Uterus (tissue), 4 donors: ENCODE results near the gene IGFN1. TPM values are rescaled to one million over a fixed set of nuclear protein-coding genes. Genes with fewer than 3 reads are reported as not detected.

Source experiments
- DNase-seq, 2 donors: peaks; one replicate each; pipeline ENCODE4 v3.0.0-alpha.2; 2019 to 2020
- H3K27ac ChIP-seq, 2 donors: fragments of 200-600 bp; sonication (generic); 1 replicate in 1 of 2; 2 replicates in 1 of 2; pipeline ENCODE4 v1.5.1; 2016 to 2018
- H3K27me3 ChIP-seq, 2 donors: fragments of 200-600 bp; sonication (generic); one replicate each; pipeline ENCODE4 v1.5.1; 2018 to 2019; ENCODE audit warnings: control low read depth in 1 of 2
- H3K36me3 ChIP-seq, 2 donors: fragments of 200-600 bp; sonication (generic); one replicate each; pipeline ENCODE4 v1.5.1; 2019; ENCODE audit warnings: control low read depth in 1 of 2
- H3K4me1 ChIP-seq, 2 donors: fragments of 200-600 bp; sonication (generic); one replicate each; pipeline ENCODE4 v1.5.1; 2018 to 2019; ENCODE audit warnings: control low read depth in 1 of 2
- H3K4me3 ChIP-seq, 2 donors: fragments of 200-600 bp; sonication (generic); 1 replicate in 1 of 2; 2 replicates in 1 of 2; pipeline ENCODE4 v1.5.1; 2018 to 2019; ENCODE audit warnings: mild to moderate bottlenecking in 1 of 2
- H3K9me3 ChIP-seq, 2 donors: fragments of 200-600 bp; sonication (generic); one replicate each; pipeline ENCODE4 v1.5.1; 2019; ENCODE audit warnings: control low read depth in 1 of 2
- CTCF ChIP-seq, 4 experiments: fragments of 200-600 bp in 2 of 4; fragments of 450-650 bp in 2 of 4; sonication (generic) in 2 of 4; IDR thresholded peaks; one replicate each; pipeline ENCODE4 v1.5.1; 2016 to 2019; ENCODE audit warnings: antibody characterized with exemption in 4 of 4, mild to moderate bottlenecking in 2 of 4, moderate library complexity in 1 of 4
- POLR2A ChIP-seq, 2 donors: fragments of 450-650 bp; IDR thresholded peaks; one replicate each; pipeline ENCODE4 v1.6.1; 2016; ENCODE audit warnings: antibody characterized with exemption in 2 of 2, mild to moderate bottlenecking in 1 of 2, moderate library complexity in 1 of 2
- intact Hi-C: fragments of 100-400 bp; cut with DNase I; formaldehyde crosslinking; loops from one replicate; pipeline ENCODE4 v1.15.1; 2023; ENCODE audit warnings: low total_unique reads
- total RNA-seq, 4 donors: library from RNA; depleted of rRNA in 3 of 4; stranded (reverse); fragments of >200 nt in 3 of 4; gene quantifications; one replicate each; pipeline versions ENCODE4 v1.1.0 to v1.2.4, GENCODE V29; 2014 to 2023
- donor health status: DM: yes; HTN: yes; CAD: no.

IGFN1 gene
- total RNA-seq, 4 donors from 2014 or later, result 0.51 to 5.4 (median 2.1) TPM; not detected in 1

- no peak overlapping the region for H3K4me3 ChIP-seq
- DNase-seq, result peak in 1 of 2 donors; percentile 47
- no peaks in the 10 kb centered on the region for H3K36me3 ChIP-seq
- intact Hi-C loops, result no loop called here
- H3K9me3 ChIP-seq, result no peaks in the 10 kb centered on the region
- H3K27me3 ChIP-seq, result no peaks in the 10 kb centered on the region
- peak overlapping the region; percentile 61 to 73 for H3K27ac ChIP-seq
- H3K4me1 ChIP-seq, result peaks cover 0 to 5% of the 10 kb centered on the region in 2 donors
- TF ChIP-seq POLR2A (IDR thresholded peaks at IDR 0.05), result no peak
- no peak for TF ChIP-seq CTCF (IDR thresholded peaks at IDR 0.05)
Observed at GRCh38 chr1:201191653-201192260, 1.1 kb downstream of the IGFN1 start.

DNA sequence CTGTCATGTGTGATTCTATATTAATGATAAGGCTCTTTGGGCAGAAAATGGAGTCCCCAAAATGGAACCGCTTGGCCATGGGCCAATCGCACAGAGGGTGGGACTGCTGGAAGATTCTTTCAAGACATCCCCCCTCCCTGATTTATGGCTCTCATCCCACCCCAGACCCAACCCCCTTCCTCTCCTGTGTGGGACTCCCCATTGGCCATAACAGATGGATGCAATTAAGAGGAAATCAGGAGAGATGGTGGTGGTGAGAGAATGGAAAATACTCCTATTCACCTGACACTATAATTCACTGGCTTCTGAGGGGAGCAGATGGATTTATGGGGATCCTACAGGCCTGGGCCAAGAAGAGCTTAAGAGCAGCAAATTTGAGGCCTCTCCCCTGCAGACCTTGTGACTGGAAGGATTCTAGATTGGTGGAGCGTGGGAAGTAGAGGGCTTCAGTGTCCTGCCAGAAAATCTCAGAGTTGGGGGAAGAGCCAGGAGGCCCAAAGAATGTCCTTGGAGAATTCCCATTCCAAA is 1.7 kb downstream of the IGFN1 start:
- H3K4me1 ChIP-seq, result peaks cover 0 to 5% of the 10 kb centered on the region in 2 donors
- intact Hi-C loops, result no loop called here
- H3K4me3 ChIP-seq, result no peak overlapping the region
- no peaks in the 10 kb centered on the region for H3K36me3 ChIP-seq
- TF ChIP-seq CTCF (IDR thresholded peaks at IDR 0.05) (no peak), POLR2A (IDR thresholded peaks at IDR 0.05) (no peak)
- H3K9me3 ChIP-seq, result no peaks in the 10 kb centered on the region
- peak; percentile 66 to 74 for DNase-seq
- no peaks in the 10 kb centered on the region for H3K27me3 ChIP-seq
- peak overlapping the region; percentile 61 to 73 for H3K27ac ChIP-seq

GRCh38 chr1:201194046-201194445 is 3.4 kb downstream of the IGFN1 start:
- intact Hi-C loops, result no loop called here
- H3K9me3 ChIP-seq, result no peaks in the 10 kb centered on the region
- no peak for TF ChIP-seq POLR2A (IDR thresholded peaks at IDR 0.05)
- no peak for TF ChIP-seq CTCF (IDR thresholded peaks at IDR 0.05)
- no peaks in the 10 kb centered on the region for H3K36me3 ChIP-seq
- H3K27ac ChIP-seq, result no peak overlapping the region
- peaks cover 0 to 5% of the 10 kb centered on the region in 2 donors for H3K4me1 ChIP-seq
- no peak for DNase-seq
- H3K27me3 ChIP-seq, result no peaks in the 10 kb centered on the region
- no peak overlapping the region for H3K4me3 ChIP-seq

GRCh38 chr1:201198598-201198997 is 8.0 kb downstream of the IGFN1 start:
- intact Hi-C loops, result no loop called here
- no peak for DNase-seq
- TF ChIP-seq POLR2A (IDR thresholded peaks at IDR 0.05), result no peak
- TF ChIP-seq CTCF (IDR thresholded peaks at IDR 0.05), result no peak
- Histone ChIP-seq H3K9me3 (no peaks in the 10 kb centered on the region), H3K27ac (no peak overlapping the region), H3K27me3 (no peaks in the 10 kb centered on the region), H3K4me3 (no peak overlapping the region), H3K36me3 (no peaks in the 10 kb centered on the region), H3K4me1 (no peaks in the 10 kb centered on the region)

DNA sequence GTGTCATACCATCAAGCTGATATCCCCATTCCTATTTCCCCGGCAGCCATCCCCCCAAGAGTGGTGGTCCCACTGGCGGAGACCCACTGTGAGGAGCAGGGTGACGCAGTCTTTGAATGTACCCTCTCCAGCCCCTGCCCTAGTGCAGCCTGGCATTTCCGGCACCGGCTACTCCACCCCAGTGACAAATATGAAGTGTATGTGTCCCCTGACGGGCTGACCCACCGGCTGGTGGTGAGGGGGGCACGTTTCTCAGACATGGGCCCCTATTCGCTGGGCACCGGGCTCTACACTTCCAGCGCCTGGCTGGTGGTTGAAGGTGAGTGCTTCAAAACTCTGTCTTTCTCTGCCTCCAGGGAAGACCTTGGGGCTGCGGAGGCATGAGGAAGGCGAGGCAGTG is 14.4 kb downstream of the IGFN1 start:
- TF ChIP-seq POLR2A (IDR thresholded peaks at IDR 0.05) (no peak), CTCF (IDR thresholded peaks at IDR 0.05) (no peak)
- H3K36me3 ChIP-seq, result no peaks in the 10 kb centered on the region
- intact Hi-C loops, result no loop called here
- no peaks in the 10 kb centered on the region for H3K9me3 ChIP-seq
- no peaks in the 10 kb centered on the region for H3K27me3 ChIP-seq
- H3K27ac ChIP-seq, result no peak overlapping the region
- H3K4me3 ChIP-seq, result no peak overlapping the region
- no peaks in the 10 kb centered on the region for H3K4me1 ChIP-seq
- no peak for DNase-seq
